Measurements from ENCODE around the gene NLGN1.
"Not testable (repeated sequence)": the region's sequence is repeated elsewhere in the genome, so short reads cannot be mapped to it uniquely, and the experiment has no call there.

NLGN1 gene

GRCh38 chr3:173439004-173439403 lies 41.5 kb downstream of the NLGN1 start:
- TF ChIP-seq TAF1 (IDR thresholded peaks at IDR 0.05; ENCODE audit: borderline replicate concordance, low read depth, low read length) (no peak), POLR2A (IDR thresholded peaks at IDR 0.05; ENCODE audit: low read depth, low read length) (no peak), POLR2AphosphoS5 (IDR thresholded peaks at IDR 0.05; ENCODE audit: low read depth, low read length) (no peak)
- FAIRE-seq = no peak
- DNase-seq (ENCODE audit: insufficient read length) = no peak

GRCh38 chr3:173440514-173440913 lies 43.0 kb downstream of the NLGN1 start:
- FAIRE-seq = no peak
- TF ChIP-seq TAF1 (IDR thresholded peaks at IDR 0.05; ENCODE audit: borderline replicate concordance, low read depth, low read length) (no peak), POLR2AphosphoS5 (IDR thresholded peaks at IDR 0.05; ENCODE audit: low read depth, low read length) (no peak), POLR2A (IDR thresholded peaks at IDR 0.05; ENCODE audit: low read depth, low read length) (no peak)
- DNase-seq (ENCODE audit: insufficient read length) = no peak

GRCh38 chr3:173451561-173451960 lies 54.0 kb downstream of the NLGN1 start:
- not testable (repeated sequence) for DNase-seq (ENCODE audit: insufficient read length); FAIRE-seq

DNA sequence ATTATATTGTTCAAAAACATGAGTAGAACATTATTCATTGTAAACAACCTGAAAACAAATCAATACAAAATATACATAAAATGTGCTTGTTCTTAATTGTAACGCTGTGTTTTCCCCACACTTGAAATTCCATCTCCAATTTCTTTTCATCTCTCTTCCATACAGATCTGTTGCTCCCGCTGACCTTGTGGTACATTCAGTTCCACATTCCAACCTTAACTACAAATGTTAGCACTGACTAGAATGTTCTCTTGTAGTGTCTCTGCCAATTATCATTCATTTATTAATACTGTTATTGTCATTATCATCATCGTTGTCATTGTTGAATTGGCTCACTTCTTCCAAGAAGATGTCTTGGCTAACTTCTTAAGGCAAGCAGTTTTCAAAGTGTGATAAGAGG lies 65.7 kb downstream of the NLGN1 start:
- FAIRE-seq (no peak), DNase-seq (ENCODE audit: insufficient read length) (no peak)
- no peak for TF ChIP-seq POLR2A (IDR thresholded peaks at IDR 0.05; ENCODE audit: low read depth, low read length)
- no peak for TF ChIP-seq TAF1 (IDR thresholded peaks at IDR 0.05; ENCODE audit: borderline replicate concordance, low read depth, low read length)
- no peak for TF ChIP-seq POLR2AphosphoS5 (IDR thresholded peaks at IDR 0.05; ENCODE audit: low read depth, low read length)

DNA sequence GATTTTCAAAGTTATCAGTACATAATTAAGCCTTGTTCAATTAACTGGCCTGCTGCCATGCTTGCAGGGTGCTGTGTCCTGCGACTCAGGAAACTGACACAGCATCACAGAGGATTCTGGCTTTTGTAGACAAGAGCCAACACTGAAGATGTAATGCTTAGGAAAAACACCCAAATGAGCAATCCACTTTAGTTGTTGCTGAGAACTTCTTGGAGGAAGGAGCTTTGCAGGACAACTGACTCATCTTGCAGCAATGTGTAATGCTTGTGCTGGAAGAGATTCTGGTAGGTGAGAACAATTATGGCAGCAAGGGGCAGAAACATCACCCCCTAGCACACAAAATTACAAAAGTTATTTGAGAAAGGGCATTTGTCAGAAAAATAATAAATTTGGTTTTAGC lies 67.6 kb downstream of the NLGN1 start:
- TF ChIP-seq POLR2A (IDR thresholded peaks at IDR 0.05; ENCODE audit: low read depth, low read length) (no peak), POLR2AphosphoS5 (IDR thresholded peaks at IDR 0.05; ENCODE audit: low read depth, low read length) (no peak), TAF1 (IDR thresholded peaks at IDR 0.05; ENCODE audit: borderline replicate concordance, low read depth, low read length) (no peak)
- FAIRE-seq = no peak
- no peak for DNase-seq (ENCODE audit: insufficient read length)

GRCh38 chr3:173465898-173466678 lies 68.5 kb downstream of the NLGN1 start:
- no peak for DNase-seq (ENCODE audit: insufficient read length)
- TF ChIP-seq POLR2AphosphoS5 (IDR thresholded peaks at IDR 0.05; ENCODE audit: low read depth, low read length) = no peak
- no peak for TF ChIP-seq TAF1 (IDR thresholded peaks at IDR 0.05; ENCODE audit: borderline replicate concordance, low read depth, low read length)
- TF ChIP-seq POLR2A (IDR thresholded peaks at IDR 0.05; ENCODE audit: low read depth, low read length) = no peak
- FAIRE-seq = no peak

- no peak for DNase-seq (ENCODE audit: insufficient read length)
- no peak for FAIRE-seq
- no peak for TF ChIP-seq POLR2AphosphoS5 (IDR thresholded peaks at IDR 0.05; ENCODE audit: low read depth, low read length)
These were observed 70.0 kb downstream of the NLGN1 start for GRCh38 chr3:173467501-173467900.

GRCh38 chr3:173473237-173473636 lies 75.7 kb downstream of the NLGN1 start:
- FAIRE-seq (no peak), DNase-seq (ENCODE audit: insufficient read length) (no peak)
- TF ChIP-seq TAF1 (IDR thresholded peaks at IDR 0.05; ENCODE audit: borderline replicate concordance, low read depth, low read length) (no peak), POLR2AphosphoS5 (IDR thresholded peaks at IDR 0.05; ENCODE audit: low read depth, low read length) (no peak), POLR2A (IDR thresholded peaks at IDR 0.05; ENCODE audit: low read depth, low read length) (no peak)

DNA sequence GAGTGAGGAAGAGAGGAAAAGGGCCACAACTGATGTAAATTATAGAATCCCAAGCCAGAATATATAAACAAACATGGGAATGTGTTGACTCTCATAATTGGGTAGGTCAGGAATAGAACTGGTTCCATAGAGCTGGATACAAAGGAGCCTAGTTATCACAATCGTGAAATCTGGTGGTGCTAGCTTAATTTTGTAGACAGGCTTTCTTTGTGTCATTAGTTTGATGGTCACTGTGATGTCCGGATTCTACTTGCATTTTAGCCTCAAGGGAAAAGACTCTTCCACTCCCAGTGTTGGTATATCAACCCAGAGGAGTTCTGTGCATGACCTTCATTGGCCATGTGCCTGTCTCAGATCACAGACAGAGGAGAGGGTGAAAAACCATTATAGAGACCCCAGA lies 81.8 kb downstream of the NLGN1 start:
- DNase-seq (ENCODE audit: insufficient read length) (no peak), FAIRE-seq (no peak)
- no peak for TF ChIP-seq TAF1 (IDR thresholded peaks at IDR 0.05; ENCODE audit: borderline replicate concordance, low read depth, low read length)
- no peak for TF ChIP-seq POLR2A (IDR thresholded peaks at IDR 0.05; ENCODE audit: low read depth, low read length)
- TF ChIP-seq POLR2AphosphoS5 (IDR thresholded peaks at IDR 0.05; ENCODE audit: low read depth, low read length) = no peak

- DNase-seq (ENCODE audit: insufficient read length) = no peak
- FAIRE-seq = no peak
- TF ChIP-seq POLR2A (IDR thresholded peaks at IDR 0.05; ENCODE audit: low read depth, low read length) = no peak
- no peak for TF ChIP-seq TAF1 (IDR thresholded peaks at IDR 0.05; ENCODE audit: borderline replicate concordance, low read depth, low read length)
- no peak for TF ChIP-seq POLR2AphosphoS5 (IDR thresholded peaks at IDR 0.05; ENCODE audit: low read depth, low read length)
These were observed 104.5 kb downstream of the NLGN1 start for GRCh38 chr3:173501931-173502489.

GRCh38 chr3:173502983-173503568 lies 105.5 kb downstream of the NLGN1 start:
- no peak for TF ChIP-seq TAF1 (IDR thresholded peaks at IDR 0.05; ENCODE audit: borderline replicate concordance, low read depth, low read length)
- no peak for TF ChIP-seq POLR2A (IDR thresholded peaks at IDR 0.05; ENCODE audit: low read depth, low read length)
- TF ChIP-seq POLR2AphosphoS5 (IDR thresholded peaks at IDR 0.05; ENCODE audit: low read depth, low read length) = no peak
- DNase-seq (ENCODE audit: insufficient read length) (no peak), FAIRE-seq (no peak)

DNA sequence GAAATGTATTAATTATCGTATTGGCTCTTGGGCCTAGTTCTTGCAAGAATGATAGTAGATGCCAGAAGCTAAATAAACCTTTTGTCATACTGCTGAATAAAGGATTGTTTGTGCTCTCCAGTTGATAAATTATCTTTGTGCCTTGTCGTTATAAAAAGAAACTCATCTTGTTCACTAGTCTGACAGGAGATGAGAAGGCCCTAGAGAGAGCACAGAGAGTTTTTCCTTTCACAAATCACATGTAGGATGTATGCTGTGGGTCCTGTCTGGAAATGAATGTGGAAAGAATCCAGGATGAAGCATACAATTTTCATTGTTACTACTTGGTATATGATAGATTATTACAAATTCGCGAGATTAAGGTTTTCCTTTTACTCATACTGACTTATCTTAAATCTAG lies 113.0 kb downstream of the NLGN1 start:
- TF ChIP-seq TAF1 (IDR thresholded peaks at IDR 0.05; ENCODE audit: borderline replicate concordance, low read depth, low read length) (no peak), POLR2AphosphoS5 (IDR thresholded peaks at IDR 0.05; ENCODE audit: low read depth, low read length) (no peak), POLR2A (IDR thresholded peaks at IDR 0.05; ENCODE audit: low read depth, low read length) (no peak)
- no peak for FAIRE-seq
- no peak for DNase-seq (ENCODE audit: insufficient read length)

Measured in GM12892 (cell line).